Astrocyte (in vitro differentiated cells and primary cell): ENCODE results near the gene RAB36.

ENCODE experiments used
- CTCF ChIP-seq: IDR thresholded peaks from 2 replicates; pipeline ENCODE4 v1.5.1; 2011; ENCODE audit warnings: low read depth, mild to moderate bottlenecking, inconsistent platforms, low read length, moderate library complexity; ENCODE audit not compliant: insufficient read depth
- EZH2 ChIP-seq: IDR thresholded peaks from 2 replicates; pipeline ENCODE4 v1.6.1; 2012; ENCODE audit warnings: mild to moderate bottlenecking, low read length, inconsistent platforms; ENCODE audit not compliant: insufficient read depth

GRCh38 chr22:23119494-23120414 is 25.5 kb upstream of the RAB36 start:
- TF ChIP-seq CTCF (no peak), EZH2 (no peak)
